AG04449 (cell line): ENCODE results near the gene RAVER1.
A peak's percentile ranks its signal among the peaks of the same experiment; 100 is the strongest.

Experiments
- CTCF ChIA-PET: fragments of 350-600 bp; formaldehyde crosslinking; extraction: SDS; loops from one replicate; lab custom pipeline; 2021; ENCODE audit warnings: antibody characterized with exemption; lab: Yijun Ruan, JAX
- POLR2A ChIA-PET: fragments of 400-600, 350-600 bp; formaldehyde crosslinking; extraction: SDS; loops from one replicate; lab custom pipeline; 2020; ENCODE audit warnings: antibody characterized with exemption, inconsistent platforms; lab: Yijun Ruan, JAX
- DNase-seq: peaks from one replicate; pipeline ENCODE4 v3.0.0-alpha.2; 2010; ENCODE audit warnings: low read depth, low spot score
- H3K4me3 ChIP-seq: 2 replicates; pipeline ENCODE4 v1.5.1; 2011; ENCODE audit warnings: low read depth, mild to moderate bottlenecking, control low read depth, low read length
- TF ChIP-seq, protein P1 (sequence below): IDR thresholded peaks from one replicate; pipeline ENCODE4 v1.5.1; 2011; ENCODE audit warnings: mild to moderate bottlenecking, moderate library complexity, low read length, control low read depth, inconsistent platforms; ENCODE audit not compliant: insufficient read depth; ENCODE audit errors: missing control alignments

The RAVER1 gene

DNA sequence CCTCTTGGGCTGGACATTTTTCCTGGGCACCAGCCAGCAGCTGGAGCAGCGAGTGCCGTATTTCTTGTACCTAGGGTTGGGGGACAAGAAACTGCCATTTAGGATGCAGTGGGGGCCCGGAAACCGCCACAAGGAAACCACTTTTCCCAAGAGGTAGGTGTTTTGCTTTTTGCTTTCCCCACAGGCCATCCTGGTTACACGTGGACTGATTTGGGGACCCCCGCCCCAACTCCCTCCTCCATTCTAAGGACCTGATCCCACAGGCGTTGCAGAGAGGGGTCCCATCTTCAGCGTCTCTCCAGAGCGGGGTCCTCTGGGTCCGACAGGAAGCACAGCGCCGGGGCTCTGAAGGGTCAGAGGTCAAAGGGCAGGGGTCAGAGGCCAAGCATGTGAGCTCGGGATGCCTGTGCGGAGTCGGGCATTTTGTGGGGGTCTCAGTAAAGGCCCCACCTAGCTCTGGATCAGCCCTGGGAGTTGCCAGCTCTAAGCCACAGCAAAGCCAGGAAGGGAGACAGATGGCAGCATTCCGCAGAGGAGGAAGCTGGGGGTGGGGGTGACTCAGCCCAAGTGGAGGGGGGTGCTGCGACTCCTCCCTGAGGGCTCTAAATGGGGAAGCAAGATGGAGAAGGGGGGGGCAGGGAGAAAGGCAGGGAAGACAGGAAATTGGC is 28.1 kb downstream of the RAVER1 start:
- H3K4me3 ChIP-seq = no peak overlapping the region
- ChIA-PET POLR2A (interaction anchor here (0.6 to 2.4 kb wide), 4 partner anchors 13 to 35 kb away, joined by 3 to 15 read pairs (median 4); partner anchors contain the start of genes ICAM1 and ICAM5), CTCF (interaction anchor here (0.9 to 1.9 kb wide), 11 partner anchors 9 to 113 kb away, joined by 3 to 10 read pairs (median 4); partner anchors contain the start of gene ICAM1)
- DNase-seq = no peak
- TF ChIP-seq, protein P1, sequence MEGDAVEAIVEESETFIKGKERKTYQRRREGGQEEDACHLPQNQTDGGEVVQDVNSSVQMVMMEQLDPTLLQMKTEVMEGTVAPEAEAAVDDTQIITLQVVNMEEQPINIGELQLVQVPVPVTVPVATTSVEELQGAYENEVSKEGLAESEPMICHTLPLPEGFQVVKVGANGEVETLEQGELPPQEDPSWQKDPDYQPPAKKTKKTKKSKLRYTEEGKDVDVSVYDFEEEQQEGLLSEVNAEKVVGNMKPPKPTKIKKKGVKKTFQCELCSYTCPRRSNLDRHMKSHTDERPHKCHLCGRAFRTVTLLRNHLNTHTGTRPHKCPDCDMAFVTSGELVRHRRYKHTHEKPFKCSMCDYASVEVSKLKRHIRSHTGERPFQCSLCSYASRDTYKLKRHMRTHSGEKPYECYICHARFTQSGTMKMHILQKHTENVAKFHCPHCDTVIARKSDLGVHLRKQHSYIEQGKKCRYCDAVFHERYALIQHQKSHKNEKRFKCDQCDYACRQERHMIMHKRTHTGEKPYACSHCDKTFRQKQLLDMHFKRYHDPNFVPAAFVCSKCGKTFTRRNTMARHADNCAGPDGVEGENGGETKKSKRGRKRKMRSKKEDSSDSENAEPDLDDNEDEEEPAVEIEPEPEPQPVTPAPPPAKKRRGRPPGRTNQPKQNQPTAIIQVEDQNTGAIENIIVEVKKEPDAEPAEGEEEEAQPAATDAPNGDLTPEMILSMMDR = no peak

DNA sequence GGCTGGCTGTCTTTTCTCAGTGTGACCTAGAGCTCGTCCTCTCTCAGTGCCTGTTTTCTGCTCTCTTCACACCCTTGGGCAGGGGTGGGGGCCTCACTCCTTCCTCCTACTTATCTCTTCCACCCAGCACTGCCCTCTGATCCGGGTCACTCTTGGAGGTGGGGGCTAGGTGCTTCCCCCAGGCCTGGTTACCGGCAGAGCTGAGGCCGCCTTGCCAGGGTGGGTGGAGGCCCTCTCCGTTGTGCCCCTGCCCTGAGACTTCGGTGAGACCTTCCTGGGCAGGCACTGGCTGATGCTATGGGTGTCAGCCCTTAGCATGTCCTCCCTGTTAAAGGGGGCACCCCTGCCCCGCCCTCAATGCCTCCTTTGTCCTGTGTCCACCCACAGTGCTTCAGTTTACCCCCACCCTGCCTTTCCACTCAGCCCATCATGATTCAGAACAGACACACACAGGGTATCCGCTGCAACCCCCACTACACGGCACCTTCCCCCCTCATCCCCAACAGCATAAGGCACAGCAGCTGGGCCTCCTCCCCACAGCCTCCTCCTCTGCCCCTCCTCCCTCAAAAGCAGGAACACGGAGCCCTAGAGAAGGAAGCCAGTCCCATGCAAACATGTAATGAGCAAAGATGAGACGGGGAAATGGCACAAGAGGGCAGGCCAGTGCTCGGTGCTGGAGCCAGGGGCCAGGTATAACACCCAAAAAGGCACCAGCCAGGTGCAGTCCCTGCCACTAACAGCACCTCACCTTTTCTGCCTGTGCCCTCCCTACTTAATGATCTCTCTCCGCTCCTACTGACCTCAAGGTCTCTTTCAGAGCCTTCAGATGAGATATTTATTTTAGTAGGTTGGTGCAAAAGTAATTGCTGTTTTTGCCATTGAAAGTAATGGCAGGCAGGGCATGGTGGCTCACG is 33.5 kb downstream of the RAVER1 start:
- POLR2A ChIA-PET = no interaction called here
- no peak overlapping the region for H3K4me3 ChIP-seq
- no peak for DNase-seq
- CTCF ChIA-PET = interaction anchor here (1.0 kb wide), 1 partner anchor 40 kb away, joined by 3 read pairs; no protein-coding TSS in a partner anchor
- TF ChIP-seq, protein P1 = no peak

DNA sequence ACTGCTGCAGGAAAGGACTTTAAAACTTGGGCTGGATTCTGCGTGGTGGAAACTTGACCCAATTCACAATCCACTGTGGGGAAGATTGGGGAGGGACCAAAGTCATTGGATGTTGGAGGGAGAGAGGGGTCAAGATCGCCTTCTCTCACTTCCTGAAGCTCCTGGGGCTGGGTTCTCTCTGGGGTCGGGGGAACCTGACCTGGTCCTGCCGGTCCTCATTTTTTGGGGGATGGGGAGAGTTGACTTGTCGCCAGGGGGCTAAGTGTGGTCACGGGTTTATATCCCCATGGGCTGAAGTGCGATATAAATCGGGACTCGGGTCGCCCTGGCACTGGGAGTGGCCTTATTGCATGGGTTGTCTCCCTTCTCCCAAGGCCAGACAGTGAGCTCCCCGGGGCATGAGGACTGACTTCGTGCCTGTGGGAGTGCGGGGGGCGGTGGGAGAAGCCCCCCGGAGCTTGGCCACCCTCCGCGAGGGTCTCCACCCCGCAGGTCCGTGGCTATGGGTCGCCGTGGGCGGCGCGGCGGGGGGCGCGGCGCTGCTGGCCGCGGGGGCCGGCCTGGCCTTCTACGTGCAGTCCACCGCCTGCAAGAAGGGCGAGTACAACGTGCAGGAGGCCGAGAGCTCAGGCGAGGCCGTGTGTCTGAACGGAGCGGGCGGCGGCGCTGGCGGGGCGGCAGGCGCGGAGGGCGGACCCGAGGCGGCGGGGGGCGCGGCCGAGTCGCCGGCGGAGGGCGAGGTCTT is 37.3 kb downstream of the RAVER1 start:
- no peak for DNase-seq
- no peak overlapping the region; the same call in 1 of the 2 replicates for H3K4me3 ChIP-seq

DNA sequence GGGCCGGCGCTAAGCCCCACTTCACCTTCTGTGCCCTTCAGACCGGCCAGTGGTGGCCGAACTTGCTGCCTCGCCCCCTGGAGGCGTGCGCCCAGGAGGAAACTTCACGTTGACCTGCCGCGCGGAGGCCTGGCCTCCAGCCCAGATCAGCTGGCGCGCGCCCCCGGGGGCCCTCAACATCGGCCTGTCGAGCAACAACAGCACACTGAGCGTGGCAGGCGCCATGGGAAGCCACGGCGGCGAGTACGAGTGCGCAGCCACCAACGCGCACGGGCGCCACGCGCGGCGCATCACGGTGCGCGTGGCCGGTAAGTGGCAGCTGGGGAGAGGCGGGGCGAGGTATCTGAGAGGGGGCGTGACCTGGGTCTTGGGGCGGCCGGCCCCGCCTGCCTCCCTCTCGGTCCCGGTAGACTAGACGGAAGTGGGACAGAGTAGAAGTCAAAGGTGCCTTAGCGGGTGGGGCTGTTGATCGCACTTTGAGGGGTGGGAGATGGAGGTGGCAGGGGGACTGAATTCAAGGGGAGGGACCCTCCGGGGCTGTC is 38.0 kb downstream of the RAVER1 start:
- H3K4me3 ChIP-seq = no peak overlapping the region; the same call in 1 of the 2 replicates
- POLR2A ChIA-PET = no interaction called here
- DNase-seq = no peak
- CTCF ChIA-PET = interaction anchor here (1.0 kb wide), 2 partner anchors 24 to 35 kb away, joined by 3 read pairs; partner anchors contain the start of gene ICAM1
- TF ChIP-seq, protein P1 = no peak

More for the DNA sequence above, 37.3 kb downstream of the RAVER1 start:
- ChIA-PET POLR2A (no interaction called here), CTCF (interaction anchor here (1.0 kb wide), 2 partner anchors 25 to 36 kb away, joined by 3 read pairs; partner anchors contain the start of gene ICAM1)
- TF ChIP-seq, protein P1 = no peak

DNA sequence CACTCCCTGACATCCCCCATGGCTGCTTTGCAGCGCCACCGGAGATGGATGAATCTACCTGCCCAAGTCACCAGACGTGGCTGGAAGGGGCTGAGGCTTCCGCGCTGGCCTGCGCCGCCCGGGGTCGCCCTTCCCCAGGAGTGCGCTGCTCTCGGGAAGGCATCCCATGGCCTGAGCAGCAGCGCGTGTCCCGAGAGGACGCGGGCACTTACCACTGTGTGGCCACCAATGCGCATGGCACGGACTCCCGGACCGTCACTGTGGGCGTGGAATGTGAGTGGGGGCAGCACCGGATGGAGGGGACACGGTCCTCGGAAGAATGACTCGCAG is 39.0 kb downstream of the RAVER1 start:
- no peak overlapping the region for H3K4me3 ChIP-seq
- POLR2A ChIA-PET = no interaction called here

More for the DNA sequence above, 39.0 kb downstream of the RAVER1 start:
- TF ChIP-seq, protein P1 = peak; percentile 26
- no peak for DNase-seq
- CTCF ChIA-PET = interaction anchor here (1.1 kb wide), 1 partner anchor 11 kb away, joined by 4 read pairs; no protein-coding TSS in a partner anchor
